NOMO-1 (cell line): ENCODE results near the gene TET2.
"Not testable (repeated sequence)": the region's sequence is repeated elsewhere in the genome, so short reads cannot be mapped to it uniquely, and the experiment has no call there.

ENCODE experiments used
- DNase-seq, 2 experiments: peaks; one replicate each; lab custom pipeline; 2025; ENCODE audit not compliant: unreplicated experiment in 2 of 2; lab: John Stamatoyannopoulos, UW

Gene TET2

DNA sequence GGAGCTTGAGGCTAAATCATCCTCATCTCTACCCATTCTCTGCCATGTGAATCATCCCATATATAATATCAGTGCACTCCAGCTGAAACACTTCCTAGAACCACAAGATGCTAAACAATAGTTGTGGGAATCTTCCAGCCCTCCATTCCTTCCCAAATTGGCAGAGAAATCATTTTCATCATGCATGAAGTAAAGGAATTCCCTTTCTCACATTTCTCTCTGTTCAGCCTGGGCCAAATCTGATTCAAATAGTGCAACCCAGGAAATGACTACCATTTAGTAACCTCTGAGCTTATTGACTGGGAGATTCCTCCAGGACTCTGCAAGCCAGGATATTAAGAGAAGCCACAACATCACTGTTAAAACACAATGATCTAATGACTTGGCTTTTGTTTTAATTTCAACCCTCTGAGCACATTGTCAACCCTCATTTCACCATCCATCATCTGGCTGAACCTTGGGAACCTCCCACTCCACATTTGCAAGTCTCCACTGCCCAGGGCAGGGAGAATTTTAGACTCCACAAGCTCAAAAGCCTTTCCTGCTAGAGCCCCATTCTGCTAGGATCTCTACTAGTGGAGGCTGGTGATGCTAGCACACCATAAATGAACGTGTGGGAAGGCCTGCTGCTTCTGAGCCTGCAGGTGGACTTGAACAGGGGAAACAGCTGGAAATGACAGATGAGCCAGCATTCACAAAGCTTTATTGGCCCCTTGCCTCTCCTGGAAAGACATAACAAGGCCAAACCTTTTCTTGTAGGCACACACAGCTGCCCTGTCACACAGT, 133.9 kb downstream of the TET2 start:
- no peak for DNase-seq

DNA sequence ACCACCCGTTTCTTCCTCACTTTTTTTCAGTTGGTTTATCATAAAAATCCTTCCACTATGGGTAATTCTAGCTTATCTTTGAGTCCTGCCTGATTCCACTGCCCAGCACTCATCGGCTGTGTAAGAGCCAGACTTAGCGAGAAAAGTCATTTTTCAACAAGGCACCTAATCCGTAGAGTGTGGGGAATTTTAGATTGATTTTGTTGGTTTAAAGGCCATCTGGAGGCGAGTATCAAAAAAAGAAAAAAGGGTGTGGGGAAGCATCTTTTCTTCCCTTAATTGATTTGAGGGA, 134.4 kb downstream of the TET2 start:
- no peak for DNase-seq

DNA sequence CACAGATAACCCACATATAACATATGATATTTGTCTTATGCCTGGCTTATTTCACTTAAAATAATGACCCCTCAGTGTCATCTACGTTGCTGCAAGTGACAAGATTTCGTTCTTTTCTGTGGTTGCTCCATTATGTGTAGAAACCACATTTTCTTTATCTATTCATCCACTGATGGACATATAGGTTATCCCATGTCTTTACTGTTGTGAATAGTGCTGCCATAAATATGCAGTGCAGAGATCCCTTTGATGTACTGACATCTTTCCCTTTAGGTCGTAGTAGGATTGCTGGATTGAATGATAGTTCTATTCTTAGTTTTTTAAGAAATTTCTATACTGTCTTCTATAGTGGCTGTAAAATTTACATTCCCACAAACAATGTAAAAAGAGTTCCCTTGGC, 135.8 kb downstream of the TET2 start:
- no peak for DNase-seq

DNA sequence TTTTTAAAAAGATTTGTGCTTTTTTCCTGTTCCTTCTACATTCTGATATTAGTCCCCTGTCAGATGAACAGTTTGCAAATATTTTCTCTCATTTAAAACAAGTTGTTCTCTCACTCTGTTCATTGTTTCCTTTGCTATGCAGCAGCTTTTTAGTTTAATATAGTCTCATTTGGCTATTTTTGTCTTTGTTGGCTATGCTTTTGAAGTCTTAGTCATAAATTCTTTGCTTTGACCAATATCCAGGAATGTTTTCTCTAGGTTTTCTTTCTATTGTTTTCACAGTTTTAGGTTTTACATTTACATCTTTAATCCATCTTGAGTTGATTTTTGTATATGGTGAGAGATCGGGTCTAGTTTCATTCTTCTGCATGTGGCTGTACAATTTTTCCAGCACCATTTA, 136.8 kb downstream of the TET2 start:
- DNase-seq = no peak

DNA sequence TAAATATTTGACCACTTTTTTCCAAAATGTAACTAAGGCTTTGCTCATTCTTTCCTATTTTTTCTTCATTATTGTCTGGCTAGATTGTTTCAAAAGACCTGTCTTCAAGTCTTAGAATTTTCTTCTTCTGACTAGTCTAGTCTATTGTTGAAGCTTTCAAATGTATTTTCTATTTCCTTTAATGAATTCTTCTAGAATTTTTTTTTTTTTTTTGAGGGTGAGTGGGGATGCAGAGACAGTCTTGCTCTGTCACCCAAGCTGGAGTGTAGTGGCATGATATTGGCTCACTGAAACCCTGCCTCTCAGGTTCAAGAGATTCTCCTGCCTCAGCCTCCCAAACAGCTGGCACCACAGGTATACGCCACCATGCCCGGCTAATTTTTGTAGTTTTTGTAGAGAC, 141.4 kb downstream of the TET2 start:
- no peak for DNase-seq

DNA sequence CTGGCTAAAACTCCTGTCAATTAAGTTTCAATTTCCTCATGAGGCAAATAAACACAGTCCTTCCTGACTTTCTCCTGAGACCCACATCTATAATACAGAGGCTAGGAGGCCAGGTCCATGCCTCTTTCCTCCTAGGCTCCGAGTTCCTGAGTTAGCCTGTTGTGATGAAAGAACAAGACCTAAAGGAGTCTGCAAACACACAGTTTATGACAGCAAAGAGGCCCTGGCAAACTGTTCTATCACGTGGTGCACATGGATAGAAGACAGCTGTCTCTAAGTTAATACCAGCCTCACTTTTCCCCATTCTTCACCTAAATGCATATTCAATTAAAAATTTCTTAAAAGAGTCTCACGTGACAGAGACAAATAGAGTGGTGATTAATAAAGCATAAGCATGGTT, 145.2 kb downstream of the TET2 start:
- no peak for DNase-seq

DNA sequence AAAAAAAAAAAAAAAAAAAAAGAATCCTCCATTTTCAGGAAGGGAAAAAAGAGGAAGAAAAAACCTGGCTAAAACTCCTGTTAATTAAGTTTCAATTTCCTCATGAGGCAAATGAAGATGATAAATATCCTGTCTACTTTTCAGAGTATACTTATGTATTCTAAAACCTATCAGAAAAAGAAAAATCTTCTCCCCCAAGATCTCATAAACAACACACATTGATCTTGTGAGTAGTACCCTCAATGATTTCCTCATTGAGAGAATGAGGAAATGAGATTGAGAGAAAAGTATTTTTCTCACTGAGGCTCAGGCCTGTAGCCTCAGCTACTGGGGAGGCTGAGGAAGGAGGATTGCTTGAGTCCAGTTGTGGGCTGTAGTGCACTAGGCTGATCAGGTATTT, 146.7 kb downstream of the TET2 start:
- peak in 1 of 2 experiments; percentile 48 for DNase-seq

DNA sequence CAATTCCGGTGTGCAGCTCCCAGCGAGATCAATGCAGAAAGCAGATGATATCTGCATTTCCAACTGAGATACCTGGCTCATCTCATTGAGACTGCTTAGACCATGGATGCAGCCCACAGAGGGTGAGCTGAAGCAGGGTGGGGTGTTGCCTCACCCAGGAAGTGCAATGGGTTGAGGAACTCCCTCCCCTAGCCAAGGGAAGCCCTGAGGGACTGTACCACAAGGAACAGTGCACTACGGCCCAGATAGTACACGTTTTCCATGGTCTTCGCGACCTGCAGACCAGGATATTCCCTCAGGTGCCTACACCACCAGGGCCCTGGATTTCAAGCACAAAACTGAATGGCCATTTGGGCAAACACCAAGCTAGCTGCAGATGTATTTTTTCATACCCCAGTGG, 150.0 kb downstream of the TET2 start:
- no peak for DNase-seq

DNA sequence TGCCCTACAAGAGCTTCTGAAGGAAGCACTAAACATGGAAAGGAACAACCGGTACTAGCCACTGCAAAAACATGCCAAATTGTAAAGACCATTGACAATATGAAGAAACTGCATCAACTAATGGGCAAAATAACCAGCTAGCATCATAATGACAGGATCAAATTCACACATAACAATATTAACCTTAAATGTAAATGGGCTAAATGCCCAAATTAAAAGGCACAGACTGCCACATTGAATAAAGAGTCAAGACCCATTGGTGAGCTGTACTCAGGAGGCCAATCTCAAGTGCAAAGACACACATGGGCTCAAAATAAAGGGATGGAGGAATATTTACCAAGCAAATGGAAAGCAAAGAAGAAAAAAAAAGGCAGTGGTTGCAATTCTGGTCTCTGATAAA, 152.4 kb downstream of the TET2 start:
- DNase-seq = not testable (repeated sequence)

DNA sequence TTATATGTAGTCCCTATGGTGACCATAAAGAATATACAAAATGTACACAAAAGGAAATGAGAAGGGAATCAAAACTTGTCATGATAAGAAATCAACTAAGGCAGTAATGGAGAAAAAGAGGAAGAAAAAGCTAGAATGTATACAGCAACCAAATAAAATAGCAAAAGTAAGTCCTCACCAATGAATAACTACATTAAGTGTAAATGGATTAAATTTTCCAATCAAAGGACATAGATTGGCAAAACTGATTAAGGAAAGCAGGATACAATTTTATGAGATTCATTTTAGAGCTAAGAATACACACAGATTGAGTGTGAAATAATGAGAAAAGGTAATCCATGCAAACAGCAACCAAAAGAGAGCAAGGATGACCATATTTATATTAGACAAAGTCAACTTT, 157.4 kb downstream of the TET2 start:
- no peak for DNase-seq

DNA sequence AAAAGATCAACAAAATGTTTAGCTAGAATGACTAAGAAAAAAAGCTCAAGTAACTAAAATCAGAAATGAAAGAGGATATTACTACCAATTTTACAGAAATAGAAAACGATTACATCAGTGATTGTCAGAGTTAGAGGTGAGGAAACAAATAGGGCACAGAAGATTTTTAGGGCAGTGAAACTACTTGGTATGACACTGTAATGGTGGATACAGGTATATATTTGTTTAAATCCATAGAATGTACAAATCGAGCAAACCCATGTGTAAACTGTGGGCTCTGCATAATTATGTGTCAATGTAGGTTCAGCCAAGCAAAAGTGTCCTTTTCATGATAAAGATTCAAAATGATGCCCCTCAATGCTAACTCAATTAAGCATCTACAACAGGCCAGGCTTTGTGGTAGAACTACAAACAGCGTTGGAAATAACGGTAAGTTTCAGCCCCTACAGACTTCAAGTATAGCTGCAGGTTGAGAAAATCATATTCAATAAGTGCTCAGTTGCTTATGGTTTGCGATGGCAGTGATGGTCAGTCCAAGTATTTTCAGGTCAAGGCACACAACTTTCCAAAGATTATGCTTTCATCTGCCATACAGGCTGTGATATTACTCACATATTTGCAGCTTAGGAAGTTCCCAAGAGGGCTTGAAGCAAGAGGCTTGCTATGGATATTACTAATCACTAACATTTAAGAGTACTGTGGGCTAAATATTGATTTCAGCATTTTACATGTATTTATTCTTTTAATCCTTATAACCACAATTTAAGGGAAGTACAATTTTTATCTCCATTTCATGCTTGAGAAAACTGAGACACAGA, 158.6 kb downstream of the TET2 start:
- peak; percentile 33 to 62 for DNase-seq

DNA sequence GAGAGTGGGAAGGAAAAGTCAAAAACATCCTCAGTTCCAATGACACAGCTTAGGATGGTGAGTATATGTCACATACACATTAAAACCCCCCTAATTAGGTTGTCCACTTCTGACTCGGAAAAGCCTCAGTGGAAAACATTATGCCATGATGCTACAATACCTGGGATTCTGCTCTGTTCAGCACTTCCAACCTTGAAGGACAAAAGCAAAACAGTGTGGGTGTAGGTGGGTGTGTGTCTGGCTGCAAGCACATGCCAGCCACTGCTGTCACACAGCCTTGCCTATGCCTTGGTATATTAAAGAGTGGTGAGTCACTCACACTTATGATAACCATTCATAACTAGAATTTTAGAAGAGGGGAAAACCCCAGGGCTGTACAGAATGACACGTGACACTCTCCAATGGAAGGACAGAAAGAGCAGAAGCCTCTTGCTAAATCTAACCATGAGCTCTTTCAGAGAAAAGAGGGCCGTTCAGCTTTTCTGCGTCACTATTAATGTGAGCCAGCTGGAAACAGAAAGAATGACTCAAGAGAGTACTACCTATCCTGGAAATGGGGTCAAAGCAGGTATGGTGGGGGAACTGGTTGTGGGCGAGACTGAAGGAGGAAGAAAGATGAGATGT, 159.6 kb downstream of the TET2 start:
- DNase-seq = no peak

DNA sequence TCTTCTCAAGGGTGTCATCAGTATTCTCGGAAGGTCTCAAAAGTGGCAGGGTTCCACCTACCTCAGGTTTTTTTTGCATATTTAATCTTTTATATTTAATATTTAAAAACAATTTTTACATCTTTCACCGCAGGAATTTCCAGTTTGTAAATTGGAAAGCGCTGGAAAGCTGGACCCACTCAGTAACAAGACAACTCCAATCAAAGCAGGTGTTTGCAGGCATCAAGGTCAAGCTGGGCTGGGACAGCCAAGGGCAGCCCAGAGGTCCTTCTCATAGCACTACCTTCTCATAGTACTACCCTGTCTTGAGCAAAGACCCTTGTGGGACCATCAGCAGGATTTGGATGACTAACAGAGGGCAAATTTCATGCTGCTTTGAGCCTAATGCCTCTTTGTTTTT, 160.1 kb downstream of the TET2 start:
- no peak for DNase-seq

DNA sequence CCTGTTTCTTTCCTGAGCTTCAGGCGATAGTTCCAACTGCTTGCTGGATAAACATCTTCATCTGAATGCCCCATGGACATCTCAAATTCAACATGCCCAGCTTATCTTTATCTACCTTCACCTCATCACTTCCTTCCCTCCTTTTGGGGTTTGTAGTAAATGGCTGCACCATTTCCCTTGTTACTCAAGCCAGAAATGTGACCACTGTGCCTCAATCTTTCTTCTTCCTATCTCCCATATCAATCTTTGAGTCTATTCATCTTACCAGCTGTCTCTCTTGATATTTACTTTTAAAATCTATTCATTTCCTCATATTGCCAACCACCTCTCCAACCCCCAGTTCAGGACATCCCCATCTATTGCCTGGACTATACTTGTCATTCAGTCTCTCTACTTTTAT, 171.8 kb downstream of the TET2 start:
- DNase-seq = no peak

DNA sequence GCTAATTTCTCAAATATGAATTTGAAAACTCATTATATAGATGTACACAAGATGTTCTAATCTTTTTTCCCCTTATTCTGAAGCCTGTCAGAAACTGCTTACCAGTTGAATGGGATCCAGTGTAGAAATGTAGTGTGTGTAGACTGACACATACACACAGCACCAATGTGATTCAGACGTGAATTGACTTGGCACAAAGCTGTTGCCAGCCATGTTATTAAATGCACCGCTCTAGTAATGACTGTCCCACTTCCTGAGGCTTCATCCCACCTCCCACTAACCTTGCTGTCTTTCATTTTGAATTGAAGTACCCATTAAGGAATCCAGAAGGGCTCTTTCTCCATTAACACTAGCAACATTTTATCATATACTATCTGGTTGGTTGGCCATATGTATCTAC, 180.5 kb downstream of the TET2 start:
- no peak for DNase-seq

DNA sequence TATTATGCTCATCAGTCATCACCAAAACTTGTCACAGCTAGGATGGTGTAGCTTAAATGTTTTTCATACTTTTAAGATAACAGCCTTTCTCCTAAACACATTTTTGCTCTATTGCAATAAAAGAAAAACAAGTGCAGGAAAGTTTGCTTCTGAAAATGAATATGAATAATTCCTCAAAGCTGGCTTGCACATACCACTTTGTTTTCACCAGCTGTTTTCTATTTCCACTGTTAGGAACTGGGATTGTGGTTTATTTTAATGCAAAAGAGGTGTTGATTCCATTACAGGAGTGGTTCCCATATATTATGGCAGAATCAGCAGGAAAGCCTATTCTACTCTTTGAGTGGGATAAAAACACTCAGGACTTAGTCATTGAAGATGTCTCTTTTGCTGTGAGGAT, 181.3 kb downstream of the TET2 start:
- DNase-seq = no peak

DNA sequence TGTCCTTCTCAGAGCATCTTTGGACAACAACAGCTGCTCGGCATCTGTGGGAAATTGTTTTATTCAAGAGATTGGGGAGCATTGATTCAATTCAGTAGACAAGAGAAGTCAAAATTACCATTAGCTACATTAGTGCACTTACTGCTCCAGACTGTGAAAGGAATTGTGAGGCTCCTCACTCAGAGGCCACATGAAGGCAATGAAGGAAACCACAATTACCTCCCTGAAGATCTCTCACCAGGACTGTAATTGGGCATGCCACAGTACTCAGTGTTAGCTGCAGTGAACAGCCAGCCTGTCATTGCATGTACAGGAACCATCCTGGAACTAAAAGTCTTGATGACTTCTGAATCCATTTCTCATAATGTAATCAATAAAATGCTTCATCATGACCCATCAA, 182.4 kb downstream of the TET2 start:
- no peak for DNase-seq
